Fibroblast of mammary gland (primary cell): ENCODE results near the gene MAGI1.

ENCODE experiments used
- DNase-seq: peaks from one replicate; pipeline ENCODE4 v3.0.0-alpha.2; 2010; ENCODE audit warnings: low read depth
- H3K4me3 ChIP-seq: 2 replicates; pipeline ENCODE4 v1.5.1; 2011; ENCODE audit warnings: low read depth, mild to moderate bottlenecking, low read length, moderate library complexity; ENCODE audit not compliant: control insufficient read depth
- TF ChIP-seq, protein P1 (sequence below): conservative IDR thresholded peaks from 2 replicates; pipeline ENCODE4 v1.5.1; 2011; ENCODE audit warnings: low read depth, low read length, inconsistent platforms; ENCODE audit not compliant: control insufficient read depth, insufficient read depth

The MAGI1 gene

DNA sequence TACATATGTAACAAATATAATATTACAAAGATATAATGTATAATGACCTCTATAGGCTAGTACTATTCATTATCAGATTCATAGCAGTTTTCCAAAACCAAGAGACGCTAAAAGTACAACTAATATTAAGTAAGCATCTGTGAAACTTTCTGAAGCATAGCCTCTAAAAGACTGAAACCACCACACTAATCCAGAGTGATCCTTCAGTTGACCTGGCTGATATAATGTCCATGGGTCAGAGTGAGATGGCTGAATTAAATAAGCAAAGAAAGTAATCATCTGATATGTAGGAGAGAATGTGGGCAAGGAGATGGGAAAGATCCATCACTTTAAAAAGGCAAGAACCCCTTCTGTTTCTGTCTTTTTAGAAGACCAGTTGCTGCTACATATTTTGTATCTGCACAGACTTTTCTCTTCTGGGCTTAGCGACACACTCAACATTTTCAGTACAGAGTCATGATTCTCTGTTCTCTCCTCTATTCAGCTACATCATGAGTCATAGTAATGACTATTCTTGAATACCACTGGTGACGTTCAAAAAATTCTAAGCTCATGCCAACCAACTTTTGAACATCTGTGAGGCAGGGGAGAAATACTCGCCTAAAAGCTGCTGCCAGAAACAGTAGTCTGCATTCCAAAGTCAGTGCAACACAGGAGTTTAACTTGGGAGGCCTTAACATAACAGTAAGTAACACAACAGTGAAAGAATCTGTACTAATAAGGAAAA is 149.6 kb downstream of the MAGI1 start:
- H3K4me3 ChIP-seq, result no peak overlapping the region
- peak; percentile 97 for DNase-seq
- TF ChIP-seq, protein P1, sequence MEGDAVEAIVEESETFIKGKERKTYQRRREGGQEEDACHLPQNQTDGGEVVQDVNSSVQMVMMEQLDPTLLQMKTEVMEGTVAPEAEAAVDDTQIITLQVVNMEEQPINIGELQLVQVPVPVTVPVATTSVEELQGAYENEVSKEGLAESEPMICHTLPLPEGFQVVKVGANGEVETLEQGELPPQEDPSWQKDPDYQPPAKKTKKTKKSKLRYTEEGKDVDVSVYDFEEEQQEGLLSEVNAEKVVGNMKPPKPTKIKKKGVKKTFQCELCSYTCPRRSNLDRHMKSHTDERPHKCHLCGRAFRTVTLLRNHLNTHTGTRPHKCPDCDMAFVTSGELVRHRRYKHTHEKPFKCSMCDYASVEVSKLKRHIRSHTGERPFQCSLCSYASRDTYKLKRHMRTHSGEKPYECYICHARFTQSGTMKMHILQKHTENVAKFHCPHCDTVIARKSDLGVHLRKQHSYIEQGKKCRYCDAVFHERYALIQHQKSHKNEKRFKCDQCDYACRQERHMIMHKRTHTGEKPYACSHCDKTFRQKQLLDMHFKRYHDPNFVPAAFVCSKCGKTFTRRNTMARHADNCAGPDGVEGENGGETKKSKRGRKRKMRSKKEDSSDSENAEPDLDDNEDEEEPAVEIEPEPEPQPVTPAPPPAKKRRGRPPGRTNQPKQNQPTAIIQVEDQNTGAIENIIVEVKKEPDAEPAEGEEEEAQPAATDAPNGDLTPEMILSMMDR, result no peak

DNA sequence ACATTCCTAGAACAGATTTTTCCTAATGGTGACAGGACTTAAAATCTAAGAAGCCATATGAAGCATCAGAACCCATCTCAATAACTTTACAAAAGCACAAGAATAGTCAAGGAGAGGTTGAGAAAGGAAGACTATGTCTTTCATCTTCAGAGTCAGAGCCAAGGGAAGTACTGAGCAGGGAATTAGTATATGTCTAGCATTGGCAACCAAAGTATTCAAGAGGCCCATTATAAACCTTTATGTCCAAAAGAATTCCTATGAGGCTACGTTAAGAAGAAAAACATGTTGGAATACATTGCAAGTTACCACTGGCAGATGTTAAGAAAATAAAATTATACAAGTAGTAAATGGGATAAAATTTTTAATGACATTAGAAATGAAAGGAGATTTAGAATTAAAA is 150.5 kb downstream of the MAGI1 start:
- peak; percentile 17 for DNase-seq
- H3K4me3 ChIP-seq, result no peak overlapping the region
- TF ChIP-seq, protein P1, result no peak

DNA sequence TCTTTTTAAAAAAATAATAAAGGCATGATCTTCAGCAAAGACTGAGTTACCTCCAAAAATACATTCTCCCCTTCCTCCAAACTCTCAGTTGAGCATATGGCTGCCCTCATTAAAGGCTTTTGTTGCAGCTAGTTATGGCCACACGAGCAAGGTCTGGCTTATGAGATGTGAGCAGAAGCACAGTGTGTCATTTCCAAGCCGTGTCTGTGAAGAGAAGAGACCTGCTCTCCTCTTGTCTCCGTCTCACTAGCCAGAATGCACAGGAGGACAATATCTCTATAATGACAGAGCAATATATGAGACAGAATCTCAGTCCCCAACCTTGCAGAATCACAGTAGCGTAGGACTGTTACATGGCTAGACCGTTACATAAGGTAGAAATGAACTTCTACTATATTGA is 152.3 kb downstream of the MAGI1 start:
- H3K4me3 ChIP-seq, result no peak overlapping the region
- no peak for DNase-seq
- TF ChIP-seq, protein P1, result no peak

DNA sequence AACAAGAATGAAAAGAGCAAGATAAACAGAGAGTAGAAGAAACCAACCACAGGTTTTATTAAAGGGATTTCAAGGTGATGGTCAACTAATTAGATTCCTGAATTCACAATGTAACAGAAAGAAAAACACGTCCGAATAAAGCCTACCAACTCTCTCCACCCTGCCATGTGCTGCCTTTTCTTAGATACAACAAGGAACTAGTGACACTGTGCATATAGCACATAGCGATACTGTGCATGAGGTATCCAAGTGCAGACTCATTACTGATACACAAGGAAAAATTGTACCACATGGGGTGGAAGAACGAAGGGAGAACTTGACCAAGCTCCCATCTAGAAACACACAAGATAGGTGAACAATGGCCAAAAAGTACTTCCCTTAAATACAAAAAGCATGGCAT is 154.6 kb downstream of the MAGI1 start:
- TF ChIP-seq, protein P1, result no peak
- DNase-seq, result no peak
- H3K4me3 ChIP-seq, result no peak overlapping the region

DNA sequence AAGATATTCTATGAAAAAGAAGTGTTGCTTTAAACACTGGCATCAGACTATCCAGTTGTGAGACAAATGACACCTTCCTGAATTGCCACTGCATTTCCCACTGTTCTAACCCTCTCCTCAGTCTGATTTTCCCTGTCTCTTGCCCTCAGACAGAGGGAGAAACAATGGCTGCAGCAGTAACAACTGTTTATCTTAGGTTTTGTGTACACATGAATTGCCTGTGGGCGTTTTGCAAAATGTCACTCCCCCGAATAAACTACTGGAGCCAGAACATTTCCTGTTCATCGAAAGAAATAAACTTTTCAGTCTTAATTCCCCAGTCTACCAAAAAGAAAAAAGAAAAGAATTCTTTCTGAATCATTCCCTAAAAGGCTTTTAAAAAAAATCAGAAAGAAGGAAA is 155.1 kb downstream of the MAGI1 start:
- TF ChIP-seq, protein P1, result no peak
- DNase-seq, result no peak
- no peak overlapping the region for H3K4me3 ChIP-seq

DNA sequence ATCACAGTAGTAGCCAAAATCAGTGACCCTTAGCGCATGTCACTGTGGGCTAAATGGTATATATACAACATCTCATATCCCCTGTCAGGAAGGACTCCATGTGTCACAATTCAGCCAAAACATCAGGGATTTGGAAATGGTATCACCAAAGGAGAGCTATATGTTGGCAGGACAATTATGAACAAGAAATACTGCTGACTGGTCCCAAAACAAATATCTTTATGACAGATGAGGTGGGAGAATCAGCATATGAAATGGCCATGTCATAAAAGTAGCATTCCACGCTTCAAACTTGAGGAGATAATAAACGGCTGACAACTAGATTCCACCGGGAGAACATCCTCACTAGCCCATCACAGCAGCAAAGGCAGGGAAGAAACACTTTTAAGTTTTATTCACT is 158.4 kb downstream of the MAGI1 start:
- TF ChIP-seq, protein P1, result no peak
- no peak for DNase-seq
- no peak overlapping the region for H3K4me3 ChIP-seq
